Lower leg skin (tissue), 3 donors: Measurements from ENCODE around the gene MAP2.

Experiments
- CTCF ChIP-seq, 3 donors: fragments of 450-650 bp; IDR thresholded peaks; one replicate each; pipeline ENCODE4 v1.5.1; 2016; ENCODE audit warnings: antibody characterized with exemption in 3 of 3, mild to moderate bottlenecking in 3 of 3, moderate library complexity in 2 of 3
- POLR2A ChIP-seq, 2 donors: fragments of 450-650 bp; IDR thresholded peaks; one replicate each; pipeline ENCODE4 v1.6.1; 2016 to 2017; ENCODE audit warnings: antibody characterized with exemption in 2 of 2, mild to moderate bottlenecking in 1 of 2, moderate library complexity in 1 of 2

DNA sequence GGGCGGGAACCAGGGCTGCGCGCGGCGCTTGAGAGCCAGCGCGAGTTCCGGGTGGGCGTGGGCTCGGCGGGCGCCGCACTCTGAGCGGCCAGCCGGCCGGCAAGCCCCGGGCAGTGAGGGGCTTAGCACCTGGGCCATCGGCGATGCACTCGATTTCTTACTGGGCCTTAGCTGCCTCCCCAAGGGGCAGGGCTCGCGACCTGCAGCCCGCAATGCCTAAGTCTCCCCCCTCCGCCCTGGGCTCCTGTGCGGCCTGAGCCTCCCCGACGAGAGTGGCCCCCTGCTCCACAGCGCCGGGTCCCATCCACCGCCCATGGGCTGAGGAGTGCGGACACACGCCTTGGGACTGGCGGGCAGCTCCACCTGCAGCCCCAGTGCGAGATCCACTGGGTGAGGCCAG is 36.5 kb upstream of the MAP2 start:
- TF ChIP-seq CTCF (IDR thresholded peaks at IDR 0.05), result no peak
- TF ChIP-seq POLR2A (IDR thresholded peaks at IDR 0.05), result no peak
